Stimulated activated CD4-positive, alpha-beta T cell treated with anti-CD3 and anti-CD28 coated beads, TNF-alpha, amount 100 ng/mL, for 4 hours (primary cell): Measurements from ENCODE around the gene DUSP2.

Source experiments
- DNase-seq, 3 experiments: peaks; one replicate each; pipeline ENCODE4 v3.0.0-alpha.2; 2020; ENCODE audit warnings: low read depth in 3 of 3

DUSP2 gene

DNA sequence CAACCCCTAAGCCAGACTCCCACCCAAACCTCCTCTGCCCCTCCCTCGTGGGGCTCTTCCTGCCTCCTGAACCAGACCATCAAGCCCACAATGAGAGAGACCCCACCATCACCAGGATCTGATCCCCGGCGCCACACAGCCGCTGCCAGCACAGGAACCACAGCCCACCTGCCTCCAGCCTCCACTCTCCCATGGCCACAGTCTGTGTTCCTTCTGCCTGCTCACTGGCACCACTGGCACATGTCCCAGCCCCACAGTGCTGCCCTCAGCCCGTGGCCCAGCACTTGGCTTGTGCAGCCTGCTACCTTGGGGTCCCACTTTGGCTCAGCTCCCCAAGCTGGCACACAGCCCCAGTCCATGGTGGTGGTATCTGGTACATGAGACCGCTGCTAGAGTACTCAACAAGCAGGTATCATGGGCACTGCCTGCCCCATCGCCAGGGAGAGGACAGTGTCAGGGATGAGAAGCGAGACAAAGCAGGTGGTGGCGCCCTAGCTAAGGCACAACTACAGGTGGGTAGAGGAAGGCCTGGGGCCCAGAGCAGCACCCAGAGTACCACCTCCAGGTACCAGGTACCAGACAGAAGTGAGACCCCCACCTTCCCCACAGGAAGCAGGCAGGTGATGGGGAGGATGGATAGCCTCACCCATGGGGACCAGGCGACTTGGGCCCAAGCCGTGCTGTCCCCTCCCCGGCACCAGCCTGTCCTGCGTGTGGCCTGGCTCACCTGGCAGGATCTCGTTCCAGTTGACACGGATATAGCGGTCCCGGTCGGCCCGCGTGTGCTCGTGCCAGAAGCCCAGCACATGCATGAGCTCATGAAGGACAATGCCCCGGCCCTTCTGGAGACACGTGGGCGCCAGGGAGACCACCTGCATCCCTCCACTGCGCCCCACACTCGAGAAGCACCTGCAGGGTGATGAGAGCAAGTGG lies 13.2 kb downstream of the DUSP2 start:
- no peak for DNase-seq

GRCh38 chr2:96131152-96131812 lies 14.0 kb downstream of the DUSP2 start:
- DNase-seq: no peak

DNA sequence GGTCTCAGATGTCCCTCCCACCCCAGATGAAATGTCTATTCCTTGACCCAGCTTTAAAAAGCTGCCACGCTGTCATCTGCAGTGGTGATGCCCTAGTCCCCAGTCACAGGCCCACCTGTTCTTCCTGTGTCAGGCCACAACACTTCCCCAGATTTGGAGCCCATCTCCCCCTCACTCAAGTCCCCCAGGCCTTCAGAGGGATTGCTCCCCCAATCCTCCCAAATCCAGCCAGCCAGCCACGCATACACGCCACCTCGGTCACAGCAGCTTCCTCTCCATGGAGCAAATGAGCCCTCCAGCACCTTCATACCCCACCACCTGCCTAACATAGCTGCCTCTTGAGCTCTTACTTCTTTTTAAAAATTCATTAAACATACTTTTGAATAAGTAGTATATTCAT lies 14.8 kb downstream of the DUSP2 start:
- no peak for DNase-seq

GRCh38 chr2:96129528-96130120 lies 15.6 kb downstream of the DUSP2 start:
- no peak for DNase-seq

DNA sequence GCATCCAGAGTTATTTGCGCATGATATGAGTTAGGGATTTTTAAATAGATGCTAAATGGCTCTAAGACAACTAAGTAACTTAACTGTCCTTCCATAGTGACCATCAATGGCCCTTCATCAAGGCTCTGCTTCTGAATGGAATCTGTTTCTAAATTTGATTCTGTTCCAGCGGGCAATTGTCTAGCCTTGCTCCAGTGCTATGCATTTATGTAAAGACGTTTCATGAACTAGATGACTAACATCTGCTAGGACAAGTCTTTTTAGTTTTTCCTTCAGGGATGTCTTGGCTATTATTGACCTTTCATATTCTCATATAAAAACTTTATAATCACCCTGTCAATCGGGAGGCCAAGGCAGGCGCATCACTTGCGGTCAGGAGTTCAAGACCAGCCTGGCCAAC lies 16.8 kb downstream of the DUSP2 start:
- no peak for DNase-seq

DNA sequence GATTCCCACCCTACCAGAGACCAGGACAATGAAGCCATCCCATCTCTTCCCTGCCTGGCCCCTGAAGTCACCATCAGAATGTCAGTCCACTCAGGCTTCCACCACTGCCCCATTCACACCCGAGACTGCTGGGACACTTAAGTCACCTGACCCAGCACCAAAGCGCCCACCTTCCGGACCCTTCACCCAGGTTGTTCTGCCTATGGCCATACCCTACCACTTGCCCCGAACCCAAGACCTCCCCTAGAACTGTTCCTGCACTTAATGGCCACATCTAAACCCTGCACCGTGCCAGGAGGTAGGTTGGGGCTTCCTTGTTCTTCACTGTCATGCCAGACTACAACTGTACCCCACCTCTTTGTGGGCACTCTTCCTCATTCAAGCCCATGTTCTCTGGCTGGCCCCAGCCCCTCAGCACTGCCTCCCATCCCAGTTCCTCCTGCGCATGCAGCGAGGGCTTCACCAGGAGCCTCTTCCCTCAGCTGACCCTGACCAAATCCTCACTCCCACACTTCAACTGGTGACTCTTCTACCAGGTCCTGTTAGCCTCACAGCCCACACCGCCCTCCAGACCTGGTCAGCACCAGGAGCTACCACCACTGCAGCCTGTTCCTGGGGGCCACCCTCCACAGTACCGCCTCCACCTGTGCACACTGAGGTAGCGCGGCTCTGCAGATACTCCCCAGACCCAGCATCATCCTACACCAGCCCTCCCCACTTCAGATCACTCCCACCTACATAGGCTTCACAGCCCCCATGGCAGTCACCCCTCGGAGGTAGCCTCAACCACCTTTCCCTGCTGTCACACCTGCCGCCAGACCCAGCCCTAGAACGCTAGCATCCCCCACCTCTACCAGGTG lies 20.6 kb downstream of the DUSP2 start:
- DNase-seq: no peak

DNA sequence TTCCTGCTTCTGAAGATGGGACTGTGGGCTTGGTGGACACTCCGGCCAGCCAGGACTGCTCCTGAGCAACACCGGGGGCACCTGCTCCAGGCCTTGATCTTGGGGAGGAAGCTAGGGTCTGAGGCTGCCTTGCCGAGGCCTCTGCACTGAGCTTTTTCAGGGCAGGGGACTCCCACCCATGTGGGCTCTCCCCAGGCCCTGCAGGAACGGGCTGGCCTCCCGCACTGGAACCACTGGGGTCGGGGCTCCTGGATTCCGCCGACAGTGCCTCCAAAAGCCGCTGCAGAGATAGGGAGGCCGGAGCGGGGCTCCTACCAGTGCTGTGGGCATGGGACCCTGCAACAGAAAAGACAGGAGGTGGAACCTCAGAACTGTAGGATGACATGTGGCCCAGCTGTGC lies 21.3 kb downstream of the DUSP2 start:
- no peak for DNase-seq

DNA sequence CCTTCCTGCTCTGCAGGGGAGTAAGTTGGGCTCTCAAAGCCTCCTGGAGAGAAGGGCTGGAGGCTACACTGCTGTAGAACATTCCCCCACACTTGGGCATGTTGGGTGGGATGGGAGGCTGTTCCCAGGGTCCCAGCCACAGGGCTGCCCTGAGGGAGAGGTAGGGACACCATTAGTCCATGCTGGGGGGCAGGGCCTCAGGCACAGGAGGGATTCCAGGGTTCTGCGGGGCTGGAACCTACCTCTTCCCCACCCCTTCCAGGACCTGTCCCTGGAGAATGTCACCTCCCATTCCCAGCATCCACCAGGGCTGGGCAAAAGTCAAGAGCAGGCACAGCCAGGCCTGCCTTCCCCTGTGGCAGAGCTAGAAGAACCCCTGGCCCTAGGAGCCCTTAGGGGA lies 21.9 kb downstream of the DUSP2 start:
- DNase-seq: no peak

DNA sequence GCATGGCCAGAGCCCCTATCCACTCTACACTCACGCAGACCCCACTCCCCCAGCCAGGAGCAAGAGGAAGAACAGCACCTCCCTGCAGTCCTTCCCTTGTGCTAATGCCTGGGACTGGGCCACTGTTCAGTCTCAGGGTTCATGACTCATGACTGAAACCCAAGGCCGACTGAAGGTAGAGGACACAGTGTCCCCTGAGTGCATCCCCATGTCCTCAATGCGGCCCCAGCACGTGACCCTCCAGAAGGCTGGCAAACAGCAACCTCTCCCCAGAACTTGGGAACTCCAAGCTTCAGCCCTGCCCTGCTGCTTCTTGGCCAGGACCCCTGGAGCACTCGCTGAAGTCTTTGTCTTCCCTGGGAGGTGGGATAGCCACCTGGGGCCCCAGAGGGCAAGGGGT lies 22.8 kb downstream of the DUSP2 start:
- no peak for DNase-seq

- no peak for DNase-seq
Observed at GRCh38 chr2:96121414-96121813, 23.8 kb downstream of the DUSP2 start.

- DNase-seq: no peak
Observed at GRCh38 chr2:96120991-96121390, 24.2 kb downstream of the DUSP2 start.

- DNase-seq: no peak
Observed at GRCh38 chr2:96120091-96120720, 25.0 kb downstream of the DUSP2 start.

GRCh38 chr2:96119389-96119751 lies 25.9 kb downstream of the DUSP2 start:
- DNase-seq: no peak

DNA sequence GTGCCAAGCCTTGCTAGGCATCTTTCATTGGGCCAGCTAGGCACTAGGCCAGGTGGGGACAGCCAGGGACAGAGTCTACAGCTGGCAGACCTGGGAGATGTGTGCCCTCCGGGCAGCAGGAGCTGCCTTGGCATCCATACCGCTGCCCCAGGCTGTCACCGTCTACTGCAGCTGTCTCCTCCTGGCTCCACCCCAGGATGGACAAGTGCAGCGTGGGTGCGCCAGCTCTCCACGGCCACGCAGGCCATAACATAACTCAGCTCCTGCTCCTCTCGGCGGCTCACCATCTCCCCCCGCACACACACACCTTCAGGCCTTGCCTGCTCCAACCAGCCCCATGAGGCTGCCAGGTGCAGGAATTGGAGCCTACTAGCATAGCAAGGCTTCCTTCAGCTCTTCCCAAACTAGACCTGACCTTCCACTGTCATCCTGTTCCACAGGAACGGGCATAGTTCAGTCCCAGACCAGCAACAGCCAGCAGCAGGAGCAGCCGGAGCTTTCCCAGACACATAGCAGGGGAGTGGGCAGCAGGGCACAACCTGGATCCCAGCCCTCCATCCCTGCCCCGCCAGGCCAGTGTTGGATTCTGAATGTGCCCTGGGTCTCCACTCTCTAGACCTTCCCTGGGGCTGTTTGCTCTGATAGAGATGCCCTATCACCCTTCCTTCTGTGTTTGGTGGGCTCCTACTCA lies 26.4 kb downstream of the DUSP2 start:
- no peak for DNase-seq

DNA sequence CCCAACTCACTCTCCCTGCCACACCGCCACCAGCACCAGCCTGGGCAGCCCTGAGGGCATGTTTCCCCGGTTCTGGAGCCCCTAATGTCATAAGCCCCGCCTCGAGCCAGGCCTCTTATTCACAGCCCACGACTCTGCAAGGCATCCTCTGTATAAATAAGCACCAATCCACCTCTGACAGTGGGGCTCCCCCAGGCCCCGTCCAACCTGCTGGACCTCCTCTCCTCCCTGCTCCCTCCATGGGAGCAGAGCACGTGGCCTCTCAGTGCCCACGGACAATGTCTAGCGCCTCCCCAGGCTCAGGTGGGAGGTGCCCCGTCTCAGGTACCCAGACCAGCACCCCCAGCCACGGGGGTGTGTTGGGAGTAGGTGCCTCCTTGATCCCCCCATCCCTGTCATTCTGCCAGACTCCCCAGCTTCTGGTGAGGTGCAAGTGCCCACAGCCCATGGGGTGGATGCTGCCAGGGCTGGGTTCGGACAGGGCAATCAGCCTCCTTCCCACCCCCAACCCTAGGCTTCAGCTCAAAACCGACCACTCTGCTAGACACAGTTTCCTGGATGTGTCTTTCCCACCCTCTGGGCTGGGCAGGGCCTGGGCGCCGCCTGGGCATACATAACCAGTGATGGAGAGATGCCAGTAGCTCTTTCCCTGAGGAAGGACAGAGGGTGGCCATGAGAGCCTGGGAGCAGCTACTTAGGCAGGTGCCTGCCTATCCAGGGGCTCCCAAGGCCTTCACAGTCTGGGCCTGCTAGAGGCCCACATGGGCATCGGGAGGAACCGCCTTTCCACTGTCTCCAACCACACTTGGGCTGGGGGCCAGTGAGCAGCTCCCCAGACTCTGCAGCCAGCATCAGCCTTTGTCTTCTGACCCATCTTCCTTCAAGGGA lies 27.3 kb downstream of the DUSP2 start:
- no peak for DNase-seq

GRCh38 chr2:96116879-96117533 lies 28.2 kb downstream of the DUSP2 start:
- DNase-seq: peak; percentile 31 to 69 (median 43)

GRCh38 chr2:96116424-96116878 lies 28.8 kb downstream of the DUSP2 start, which contains the start of gene ADRA2B:
ADRA2B (minus strand) TSS chr2:96116571; CDS start chr2:96116149, 422 bp downstream.
- DNase-seq: peak; percentile 75 to 81 (median 77)

DNA sequence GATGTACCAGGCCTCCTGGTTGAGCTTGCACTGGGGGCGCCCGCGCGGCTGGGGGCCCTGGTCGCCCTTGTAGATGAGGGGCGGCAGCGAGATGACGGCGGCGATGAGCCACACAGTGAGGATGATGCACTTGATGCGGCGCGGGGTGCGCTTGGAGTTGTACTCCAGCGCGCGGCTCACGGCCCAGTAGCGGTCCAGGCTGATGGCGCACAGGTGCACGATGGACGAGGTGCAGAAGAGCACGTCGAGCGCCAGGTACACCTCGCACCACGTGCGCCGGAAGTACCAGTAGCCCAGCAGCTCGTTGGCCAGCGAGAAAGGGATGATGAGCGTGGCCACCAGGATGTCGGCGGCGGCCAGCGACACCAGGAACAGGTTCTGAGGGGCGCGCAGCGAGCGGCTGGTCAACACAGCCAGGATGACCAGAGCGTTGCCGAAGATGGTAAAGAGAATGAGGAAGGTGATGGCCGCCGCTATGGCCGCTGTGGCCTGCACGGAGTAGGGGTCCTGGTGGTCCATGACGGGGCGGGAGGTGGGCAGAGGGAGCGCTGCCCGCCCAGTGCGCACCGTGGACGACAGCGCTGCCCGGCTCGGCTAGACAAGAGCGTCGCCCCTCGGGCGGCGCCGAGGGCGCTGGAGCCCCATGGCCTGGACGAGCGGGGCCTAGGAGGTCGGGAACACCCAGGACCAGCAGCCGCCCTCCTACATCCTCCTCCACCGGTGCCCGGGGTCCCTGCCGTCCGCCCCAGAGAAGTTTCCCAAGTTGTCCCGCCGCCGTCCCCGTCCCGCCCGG lies 29.4 kb downstream of the DUSP2 start:
- no peak for DNase-seq
